Upper lobe of left lung (tissue), 4 donors: Measurements from ENCODE around the gene GAB3.

ENCODE experiments used
- EP300 ChIP-seq, 4 donors: sonication (generic); formaldehyde crosslinking; IDR thresholded peaks; one replicate each; pipeline ENCODE4 v1.5.1; 2017; ENCODE audit warnings: antibody characterized with exemption in 4 of 4, control low read depth in 2 of 4
- POLR2A ChIP-seq, 4 donors: fragments of 450-650 bp; IDR thresholded peaks; one replicate each; pipeline ENCODE4 v1.5.1; 2016 to 2017; ENCODE audit warnings: antibody characterized with exemption in 4 of 4, mild to moderate bottlenecking in 2 of 4
- POLR2AphosphoS5 ChIP-seq, 2 donors: sonication (generic); formaldehyde crosslinking; IDR thresholded peaks; one replicate each; pipeline ENCODE4 v1.5.1; 2017; ENCODE audit warnings: antibody characterized with exemption in 2 of 2
- TF ChIP-seq, protein P1 (sequence below), 6 experiments: fragments of 450-650 bp in 4 of 6; fragments of 200-600 bp in 2 of 6; sonication (generic) in 2 of 6; IDR thresholded peaks; one replicate each; pipeline ENCODE4 v1.5.1; 2016 to 2019; ENCODE audit warnings: antibody characterized with exemption in 6 of 6

DNA sequence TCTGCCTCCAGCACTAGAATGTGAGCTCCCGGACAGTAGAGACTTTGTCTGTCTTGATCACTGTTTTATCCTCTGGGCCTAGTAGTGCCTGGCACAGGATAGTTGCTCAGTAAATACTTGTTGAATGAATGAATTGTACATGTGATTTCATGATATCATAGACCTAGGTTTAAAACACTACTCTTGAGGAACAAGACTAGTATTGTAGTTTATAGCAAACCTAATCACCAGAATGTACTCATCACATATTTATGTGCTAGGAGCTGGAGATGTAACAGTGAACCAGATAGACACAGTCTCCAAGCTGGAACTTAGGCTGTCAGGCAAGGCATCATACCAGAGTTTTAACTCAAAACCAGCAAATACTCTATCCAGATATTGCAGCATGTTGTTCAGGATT lies 23.5 kb downstream of the GAB3 start:
- TF ChIP-seq EP300 (IDR thresholded peaks at IDR 0.05) (no peak), POLR2AphosphoS5 (IDR thresholded peaks at IDR 0.05) (no peak), POLR2A (IDR thresholded peaks at IDR 0.05) (no peak)
- TF ChIP-seq, protein P1, sequence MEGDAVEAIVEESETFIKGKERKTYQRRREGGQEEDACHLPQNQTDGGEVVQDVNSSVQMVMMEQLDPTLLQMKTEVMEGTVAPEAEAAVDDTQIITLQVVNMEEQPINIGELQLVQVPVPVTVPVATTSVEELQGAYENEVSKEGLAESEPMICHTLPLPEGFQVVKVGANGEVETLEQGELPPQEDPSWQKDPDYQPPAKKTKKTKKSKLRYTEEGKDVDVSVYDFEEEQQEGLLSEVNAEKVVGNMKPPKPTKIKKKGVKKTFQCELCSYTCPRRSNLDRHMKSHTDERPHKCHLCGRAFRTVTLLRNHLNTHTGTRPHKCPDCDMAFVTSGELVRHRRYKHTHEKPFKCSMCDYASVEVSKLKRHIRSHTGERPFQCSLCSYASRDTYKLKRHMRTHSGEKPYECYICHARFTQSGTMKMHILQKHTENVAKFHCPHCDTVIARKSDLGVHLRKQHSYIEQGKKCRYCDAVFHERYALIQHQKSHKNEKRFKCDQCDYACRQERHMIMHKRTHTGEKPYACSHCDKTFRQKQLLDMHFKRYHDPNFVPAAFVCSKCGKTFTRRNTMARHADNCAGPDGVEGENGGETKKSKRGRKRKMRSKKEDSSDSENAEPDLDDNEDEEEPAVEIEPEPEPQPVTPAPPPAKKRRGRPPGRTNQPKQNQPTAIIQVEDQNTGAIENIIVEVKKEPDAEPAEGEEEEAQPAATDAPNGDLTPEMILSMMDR (IDR thresholded peaks at IDR 0.05): no peak
